SH-SY5Y (cell line): ENCODE results near the gene SNCG.

Experiments
- GATA2 ChIP-seq: IDR thresholded peaks from 2 replicates; pipeline ENCODE4 v1.6.1; 2011; ENCODE audit warnings: mild to moderate bottlenecking, low read depth, low read length
- GATA3 ChIP-seq: IDR thresholded peaks from 2 replicates; pipeline ENCODE4 v1.6.1; 2011; ENCODE audit warnings: low read depth, mild to moderate bottlenecking, low read length, moderate library complexity

DNA sequence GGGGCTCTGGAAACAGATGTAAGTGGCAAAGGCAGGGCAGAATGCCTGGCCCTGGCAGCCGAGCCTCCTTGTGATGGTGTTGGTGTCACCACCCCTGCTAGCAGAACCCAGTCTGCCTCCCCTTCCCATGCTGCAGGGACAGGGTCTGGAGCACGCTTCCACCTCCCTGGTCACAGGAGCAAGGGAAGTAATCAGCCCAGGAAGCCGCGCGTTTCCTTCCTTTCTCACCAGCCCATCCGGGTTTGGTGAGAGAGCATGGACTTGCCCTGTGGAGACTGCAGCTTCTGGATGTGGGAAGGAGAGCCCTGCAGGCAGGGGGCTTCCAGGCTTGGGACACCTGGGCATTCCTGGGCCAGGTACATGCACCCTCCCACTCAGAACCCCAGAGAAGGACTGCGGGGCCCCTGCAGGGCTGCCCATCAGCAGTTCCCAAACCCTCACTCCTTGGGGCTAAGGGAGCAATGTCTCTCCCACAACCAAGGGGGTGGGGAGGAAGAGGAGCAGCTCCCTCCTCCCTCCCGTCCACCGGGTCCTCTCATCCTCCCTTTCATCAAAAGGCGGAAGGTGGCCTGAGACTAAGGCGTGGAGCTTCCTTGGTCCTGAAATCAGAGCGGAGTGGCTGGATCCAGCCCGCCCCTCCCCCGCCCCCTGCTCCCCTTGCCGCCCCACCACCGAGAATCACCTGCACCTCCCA is 2.8 kb upstream of the SNCG start:
- TF ChIP-seq GATA2 (no peak), GATA3 (no peak)
